Activated CD8-positive, alpha-beta T cell treated with anti-CD3 and anti-CD28 coated beads, Interleukin-2, amount 10 ng/mL, durations not matched to agents 7 days and 5 days (primary cell): ENCODE results near the gene LIX1L. TPM values are rescaled to one million over a fixed set of nuclear protein-coding genes. Genes with fewer than 3 reads are reported as not detected.

ENCODE experiments used
- ATAC-seq: fragments of 150-1000 bp; cut with Tn5 transposase; one replicate; pipeline ENCODE4 v1.10.0; 2021; ENCODE audit warnings: moderate library complexity
- CTCF ChIA-PET: fragments of 350-600 bp; sonication (Branson Sonifier 250); formaldehyde crosslinking; loops from one replicate; lab custom pipeline; 2021; ENCODE audit warnings: antibody characterized with exemption; lab: Charles Lee
- POLR2A ChIA-PET: fragments of 350-600 bp; sonication (Branson Sonifier 250); formaldehyde crosslinking; loops from one replicate; lab custom pipeline; 2021; ENCODE audit warnings: antibody characterized with exemption; lab: Charles Lee
- DNase-seq: peaks from one replicate; pipeline ENCODE4 v3.0.0-alpha.2; 2020
- H3K27ac Mint-ChIP-seq: one replicate; pipeline ENCODE4 v1.8.0; 2021; ENCODE audit warnings: mild to moderate bottlenecking, mixed read lengths
- H3K27me3 Mint-ChIP-seq: one replicate; pipeline ENCODE4 v1.8.0; 2021; ENCODE audit warnings: low read depth, mixed read lengths
- H3K36me3 Mint-ChIP-seq: one replicate; pipeline ENCODE4 v1.8.0; 2021; ENCODE audit warnings: low read depth, mixed read lengths
- H3K4me1 Mint-ChIP-seq: one replicate; pipeline ENCODE4 v1.8.0; 2021; ENCODE audit warnings: low read depth, mixed read lengths
- H3K4me3 Mint-ChIP-seq: one replicate; pipeline ENCODE4 v1.8.0; 2021; ENCODE audit warnings: mild to moderate bottlenecking, mixed read lengths
- H3K9me3 Mint-ChIP-seq: one replicate; pipeline ENCODE4 v1.8.0; 2022; ENCODE audit warnings: mixed read lengths; ENCODE audit not compliant: insufficient read depth
- total RNA-seq, 2 experiments: library from RNA; stranded (reverse); gene quantifications; one replicate each; pipeline ENCODE4 v1.2.3, GENCODE V29; 2021

Gene LIX1L
- total RNA-seq, 2 experiments from 2014 or later: 45.8 to 48.4 TPM

- H3K4me3 Mint-ChIP-seq: no peak overlapping the region
- CTCF ChIA-PET: interaction anchor here (0.6 to 8.7 kb wide), 24 partner anchors 10 to 149 kb away, joined by 3 to 269 read pairs (median 8); partner anchors contain the start of genes ANKRD34A, ITGA10, LIX1L and NUDT17
- DNase-seq: peak; percentile 86
- POLR2A ChIA-PET: interaction anchor here (0.6 to 8.1 kb wide), 13 partner anchors 12 to 132 kb away, joined by 3 to 373 read pairs (median 10); partner anchors contain the start of genes ANKRD34A, LIX1L, NUDT17 and POLR3GL
- no peaks in the 10 kb centered on the region for H3K9me3 Mint-ChIP-seq
- H3K27me3 Mint-ChIP-seq: no peaks in the 10 kb centered on the region
- H3K27ac Mint-ChIP-seq: no peak overlapping the region
- peak; percentile 34 for ATAC-seq
- H3K36me3 Mint-ChIP-seq: peaks cover 5% of the 10 kb centered on the region
- peaks cover 4% of the 10 kb centered on the region for H3K4me1 Mint-ChIP-seq
Observed at GRCh38 chr1:145977486-145978470, 20.0 kb upstream of the LIX1L start.

- ATAC-seq: no peak
- no peaks in the 10 kb centered on the region for H3K27me3 Mint-ChIP-seq
- no peak overlapping the region for H3K27ac Mint-ChIP-seq
- no peaks in the 10 kb centered on the region for H3K9me3 Mint-ChIP-seq
- no peak overlapping the region for H3K4me3 Mint-ChIP-seq
- peaks cover 3% of the 10 kb centered on the region for H3K4me1 Mint-ChIP-seq
- ChIA-PET CTCF (interaction anchor here (0.8 to 8.7 kb wide), 21 partner anchors 9 to 149 kb away, joined by 3 to 269 read pairs (median 13); partner anchors contain the start of genes ANKRD34A, LIX1L, NUDT17 and PIAS3), POLR2A (interaction anchor here (0.6 to 8.1 kb wide), 10 partner anchors 11 to 131 kb away, joined by 3 to 373 read pairs (median 16); partner anchors contain the start of genes ANKRD34A, LIX1L, NUDT17 and POLR3GL)
- no peak for DNase-seq
- H3K36me3 Mint-ChIP-seq: peaks cover 5% of the 10 kb centered on the region
Observed at GRCh38 chr1:145977016-145977415, 19.2 kb upstream of the LIX1L start.

GRCh38 chr1:145975216-145975615 is 17.4 kb upstream of the LIX1L start:
- peaks cover 3% of the 10 kb centered on the region for H3K4me1 Mint-ChIP-seq
- H3K27ac Mint-ChIP-seq: peak overlapping the region; percentile 24
- DNase-seq: no peak
- POLR2A ChIA-PET: interaction anchor here (8.1 kb wide), 1 partner anchor 18 kb away, joined by 373 read pairs; the partner anchor contains the start of gene TXNIP
- CTCF ChIA-PET: interaction anchor here (8.3 to 8.7 kb wide), 2 partner anchors 18 to 35 kb away, joined by 235 to 269 read pairs; partner anchors contain the start of gene TXNIP
- no peak overlapping the region for H3K4me3 Mint-ChIP-seq
- H3K36me3 Mint-ChIP-seq: peaks cover 5% of the 10 kb centered on the region
- H3K9me3 Mint-ChIP-seq: no peaks in the 10 kb centered on the region
- H3K27me3 Mint-ChIP-seq: no peaks in the 10 kb centered on the region
- ATAC-seq: no peak

- Mint-ChIP-seq H3K4me3 (no peak overlapping the region), H3K9me3 (no peaks in the 10 kb centered on the region), H3K4me1 (peaks cover 3% of the 10 kb centered on the region), H3K36me3 (peaks cover 9% of the 10 kb centered on the region), H3K27me3 (no peaks in the 10 kb centered on the region), H3K27ac (no peak overlapping the region)
- no peak for ATAC-seq
- ChIA-PET CTCF (interaction anchor here (8.3 to 8.7 kb wide), 2 partner anchors 19 to 36 kb away, joined by 235 to 269 read pairs; partner anchors contain the start of gene TXNIP), POLR2A (no interaction called here)
- no peak for DNase-seq
Observed at GRCh38 chr1:145974721-145975120, 16.9 kb upstream of the LIX1L start.

GRCh38 chr1:145972580-145972979 is 14.8 kb upstream of the LIX1L start:
- DNase-seq: no peak
- POLR2A ChIA-PET: interaction anchor here (1.6 kb wide), 1 partner anchor 9 kb away, joined by 8 read pairs; the partner anchor contains the start of genes ANKRD34A and POLR3GL
- H3K4me1 Mint-ChIP-seq: peaks cover 3% of the 10 kb centered on the region
- ATAC-seq: no peak
- H3K4me3 Mint-ChIP-seq: no peak overlapping the region
- peaks cover 13% of the 10 kb centered on the region for H3K36me3 Mint-ChIP-seq
- H3K27me3 Mint-ChIP-seq: no peaks in the 10 kb centered on the region
- peaks cover 4% of the 10 kb centered on the region for H3K9me3 Mint-ChIP-seq
- H3K27ac Mint-ChIP-seq: no peak overlapping the region
- CTCF ChIA-PET: interaction anchor here (0.7 to 1.3 kb wide), 4 partner anchors 9 to 35 kb away, joined by 3 read pairs; partner anchors contain the start of gene LIX1L

GRCh38 chr1:145967288-145967687 is 9.5 kb upstream of the LIX1L start:
- H3K4me3 Mint-ChIP-seq: no peak overlapping the region
- CTCF ChIA-PET: interaction anchor here (1.1 to 2.4 kb wide), 3 partner anchors 11 to 57 kb away, joined by 3 to 13 read pairs (median 8); partner anchors contain the start of gene ITGA10

GRCh38 chr1:145965119-145965744 is 7.4 kb upstream of the LIX1L start:
- POLR2A ChIA-PET: interaction anchor here (1.0 to 3.2 kb wide), 17 partner anchors 15 to 120 kb away, joined by 3 to 58 read pairs (median 9); partner anchors contain the start of genes NUDT17, PEX11B, PIAS3 and RBM8A
- H3K27ac Mint-ChIP-seq: peak overlapping the region; percentile 91
- CTCF ChIA-PET: interaction anchor here (0.8 to 6.8 kb wide), 13 partner anchors 13 to 119 kb away, joined by 3 to 98 read pairs (median 6); partner anchors contain the start of genes NUDT17, PIAS3 and RBM8A

More at GRCh38 chr1:145967288-145967687, 9.5 kb upstream of the LIX1L start:
- POLR2A ChIA-PET: no interaction called here
- H3K27me3 Mint-ChIP-seq: no peaks in the 10 kb centered on the region
- peaks cover 4% of the 10 kb centered on the region for H3K9me3 Mint-ChIP-seq
- DNase-seq (no peak), ATAC-seq (no peak)
- H3K27ac Mint-ChIP-seq: no peak overlapping the region
- H3K36me3 Mint-ChIP-seq: peaks cover 22% of the 10 kb centered on the region
- peaks cover 26% of the 10 kb centered on the region for H3K4me1 Mint-ChIP-seq

GRCh38 chr1:145964328-145965118 is 6.7 kb upstream of the LIX1L start, which contains the start of the genes ANKRD34A and POLR3GL:
TSS of gene ANKRD34A (minus strand) at chr1:145964575. CDS start at chr1:145961759, 2,816 bp downstream.
TSS of gene POLR3GL (plus strand) at chr1:145964690. CDS start at chr1:145974866, 10,176 bp downstream.
- Mint-ChIP-seq H3K27me3 (no peaks in the 10 kb centered on the region), H3K36me3 (peaks cover 18% of the 10 kb centered on the region), H3K9me3 (peaks cover 4% of the 10 kb centered on the region), H3K4me3 (peak within 1 kb of the TSS; percentile 93), H3K27ac (peak within 1 kb of the TSS; percentile 91), H3K4me1 (peaks cover 47% of the 10 kb centered on the region)
- CTCF ChIA-PET: interaction anchor here (0.8 to 6.8 kb wide), 19 partner anchors 14 to 118 kb away, joined by 3 to 98 read pairs (median 5); partner anchors contain the start of genes ITGA10, NUDT17, PIAS3 and RBM8A
- DNase-seq (peak; percentile 96), ATAC-seq (peak; percentile 92)
- POLR2A ChIA-PET: interaction anchor here (0.6 to 3.2 kb wide), 22 partner anchors 8 to 140 kb away, joined by 3 to 58 read pairs (median 6); partner anchors contain the start of genes NUDT17, PEX11B, PIAS3 and POLR3C

More at GRCh38 chr1:145965119-145965744, 7.4 kb upstream of the LIX1L start:
- H3K4me3 Mint-ChIP-seq: peak overlapping the region; percentile 93
- H3K4me1 Mint-ChIP-seq: peaks cover 42% of the 10 kb centered on the region
- H3K9me3 Mint-ChIP-seq: peaks cover 4% of the 10 kb centered on the region
- ATAC-seq (no peak), DNase-seq (no peak)
- H3K27me3 Mint-ChIP-seq: no peaks in the 10 kb centered on the region
- peaks cover 22% of the 10 kb centered on the region for H3K36me3 Mint-ChIP-seq

GRCh38 chr1:145963265-145964019 is 5.6 kb upstream of the LIX1L start:
- ATAC-seq (no peak), DNase-seq (no peak)
- peaks cover 16% of the 10 kb centered on the region for H3K36me3 Mint-ChIP-seq
- H3K27me3 Mint-ChIP-seq: no peaks in the 10 kb centered on the region
- peak overlapping the region; percentile 93 for H3K4me3 Mint-ChIP-seq
- H3K27ac Mint-ChIP-seq: peak overlapping the region; percentile 91
- ChIA-PET POLR2A (interaction anchor here (0.6 to 3.2 kb wide), 20 partner anchors 9 to 139 kb away, joined by 3 to 58 read pairs (median 8); partner anchors contain the start of genes NUDT17, PEX11B, PIAS3 and POLR3C), CTCF (interaction anchor here (0.9 to 6.8 kb wide), 17 partner anchors 10 to 117 kb away, joined by 3 to 98 read pairs (median 6); partner anchors contain the start of genes ITGA10, NUDT17, PIAS3 and RBM8A)
- peaks cover 4% of the 10 kb centered on the region for H3K9me3 Mint-ChIP-seq
- peaks cover 58% of the 10 kb centered on the region for H3K4me1 Mint-ChIP-seq
